ENCODE results near the gene PLD1. TPM values are rescaled to one million over a fixed set of nuclear protein-coding genes. Genes with fewer than 3 reads are reported as not detected.
"Not testable (repeated sequence)": the region's sequence is repeated elsewhere in the genome, so short reads cannot be mapped to it uniquely, and the experiment has no call there.

Gene PLD1
- polyA plus RNA-seq, 1 donor = 15.7 TPM

DNA sequence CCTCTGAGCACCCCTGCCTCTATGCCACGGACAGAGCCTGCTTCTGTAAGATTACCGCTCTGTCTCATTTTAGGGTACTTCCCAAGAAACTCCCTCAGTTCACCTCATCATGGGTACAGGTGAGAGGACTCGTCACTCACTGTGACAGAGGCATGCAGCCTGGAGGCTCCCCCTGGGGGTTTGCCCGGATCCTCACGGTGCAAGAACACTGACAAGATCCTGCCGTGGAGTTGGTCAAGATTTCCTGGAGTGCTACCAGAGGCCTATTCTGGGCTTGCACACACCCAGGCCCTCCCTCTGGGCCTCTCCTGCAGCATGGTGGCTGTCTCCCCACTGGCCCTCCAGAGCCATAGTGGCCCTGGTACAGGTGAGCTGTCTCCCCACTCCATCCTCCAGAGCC is 247.0 kb downstream of the PLD1 start:
- DNase-seq = no peak

DNA sequence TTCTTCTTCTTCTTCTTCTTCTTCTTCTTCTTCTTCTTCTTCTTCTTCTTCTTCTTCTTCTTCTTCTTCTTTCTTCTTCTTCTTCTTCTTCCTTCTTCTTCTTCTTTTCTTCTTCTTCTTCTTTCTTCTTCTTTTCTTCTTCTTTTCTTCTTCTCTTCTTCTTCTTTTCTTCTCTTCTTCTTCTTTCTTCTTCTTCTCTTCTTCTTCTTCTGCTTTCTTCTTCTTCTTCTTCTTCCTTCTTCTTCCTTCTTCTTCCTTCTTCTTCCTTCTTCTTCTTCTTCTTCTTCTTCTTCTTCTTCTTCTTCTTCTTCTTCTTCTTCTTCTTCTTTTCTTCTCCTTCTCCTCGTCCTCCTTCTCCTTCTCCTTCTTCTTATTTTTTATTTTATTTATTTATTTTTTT is 247.8 kb downstream of the PLD1 start:
- not testable (repeated sequence) for DNase-seq

DNA sequence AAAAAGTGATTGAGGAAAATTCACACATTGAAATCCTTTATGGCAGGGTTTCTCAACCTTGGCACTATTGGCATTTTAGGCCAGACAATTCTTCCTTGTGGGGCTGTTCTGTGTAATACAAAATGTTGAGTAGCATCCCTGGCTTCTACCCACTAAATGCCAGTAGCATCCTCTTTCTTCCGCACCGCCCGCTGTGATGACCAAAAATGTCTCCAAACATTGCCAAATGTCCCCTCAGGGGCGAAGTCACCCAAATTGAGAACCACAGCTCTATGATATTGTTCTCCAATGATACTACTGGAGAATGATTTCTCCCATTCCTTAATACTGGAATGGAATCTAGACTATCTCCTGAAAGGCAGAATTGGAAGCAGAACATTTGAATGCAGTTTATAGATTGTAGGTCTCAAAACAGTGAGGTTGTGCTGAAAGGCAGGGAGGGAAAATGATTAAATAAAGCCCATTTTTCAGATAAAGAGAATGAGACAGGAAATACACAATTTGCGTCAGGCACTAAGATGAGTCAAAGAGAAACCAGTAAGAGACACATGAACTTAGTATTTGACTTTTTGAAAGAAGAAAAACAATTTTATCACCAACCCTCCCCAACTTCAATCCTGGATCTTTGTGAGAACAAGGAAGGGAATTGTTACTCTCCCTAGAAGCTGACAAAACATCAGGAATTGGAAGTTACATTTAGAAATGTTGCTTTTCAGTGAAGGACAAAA is 248.5 kb downstream of the PLD1 start:
- no peak for DNase-seq

DNA sequence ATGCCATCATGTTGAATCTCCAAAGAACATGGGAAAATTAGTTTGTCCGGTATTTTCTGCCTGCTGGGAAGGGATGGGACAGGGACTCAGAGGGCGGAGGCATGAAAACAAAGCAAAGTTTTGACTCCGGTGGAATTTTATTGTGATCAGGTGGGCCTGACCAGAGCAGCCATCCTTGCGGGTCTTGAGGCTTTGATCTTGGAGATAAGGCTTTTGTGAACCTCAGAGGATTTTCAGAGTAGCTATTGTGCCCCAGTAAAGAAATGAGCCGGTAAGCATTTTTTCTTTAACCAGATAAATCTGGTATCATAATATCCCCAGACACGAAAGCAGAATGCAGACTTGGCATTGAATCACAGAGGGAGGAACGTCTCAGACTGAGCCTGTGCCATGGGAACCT is 250.7 kb downstream of the PLD1 start:
- DNase-seq = no peak

DNA sequence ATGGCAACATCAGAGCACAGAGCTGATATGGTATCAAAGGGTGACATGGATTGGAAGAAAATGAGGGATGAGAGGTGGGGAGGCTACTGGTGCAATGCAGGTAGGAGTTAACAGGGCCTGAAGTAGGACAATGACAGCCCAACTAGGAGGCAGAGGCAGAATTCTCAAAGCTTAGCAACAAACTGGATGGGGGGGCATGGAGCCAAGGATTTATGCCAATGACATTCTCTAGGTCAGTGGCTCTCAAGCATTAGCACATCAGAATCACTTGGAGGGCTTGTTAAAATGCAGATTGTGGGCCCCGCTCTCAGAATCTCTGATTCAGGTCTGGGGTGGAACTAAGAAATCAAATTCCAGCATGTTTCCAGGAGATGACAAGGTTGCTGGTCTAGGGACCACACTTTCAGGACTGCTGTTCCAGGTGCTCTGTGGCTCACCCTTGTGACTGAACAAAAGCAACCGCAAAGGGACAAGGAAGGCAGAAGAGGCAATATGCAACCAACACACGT is 252.0 kb downstream of the PLD1 start:
- DNase-seq = no peak

DNA sequence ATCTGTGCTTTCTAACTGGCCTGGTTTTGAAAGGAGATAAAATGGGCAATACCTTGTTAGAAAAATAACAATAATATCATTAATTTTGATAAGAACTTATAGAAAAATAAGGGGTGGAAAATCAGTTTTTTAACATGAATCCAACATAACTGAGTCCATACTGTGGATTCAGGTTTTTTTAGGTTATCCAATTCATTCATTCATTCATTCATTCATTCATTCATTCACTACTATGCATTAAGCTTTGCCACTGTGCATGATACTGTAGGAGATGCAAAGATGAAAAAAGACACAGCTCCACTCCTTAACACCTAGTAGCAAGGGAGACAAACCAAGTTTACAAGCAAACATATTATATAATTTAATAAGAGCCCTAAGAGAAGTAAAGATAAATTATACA is 253.1 kb downstream of the PLD1 start:
- DNase-seq = no peak

DNA sequence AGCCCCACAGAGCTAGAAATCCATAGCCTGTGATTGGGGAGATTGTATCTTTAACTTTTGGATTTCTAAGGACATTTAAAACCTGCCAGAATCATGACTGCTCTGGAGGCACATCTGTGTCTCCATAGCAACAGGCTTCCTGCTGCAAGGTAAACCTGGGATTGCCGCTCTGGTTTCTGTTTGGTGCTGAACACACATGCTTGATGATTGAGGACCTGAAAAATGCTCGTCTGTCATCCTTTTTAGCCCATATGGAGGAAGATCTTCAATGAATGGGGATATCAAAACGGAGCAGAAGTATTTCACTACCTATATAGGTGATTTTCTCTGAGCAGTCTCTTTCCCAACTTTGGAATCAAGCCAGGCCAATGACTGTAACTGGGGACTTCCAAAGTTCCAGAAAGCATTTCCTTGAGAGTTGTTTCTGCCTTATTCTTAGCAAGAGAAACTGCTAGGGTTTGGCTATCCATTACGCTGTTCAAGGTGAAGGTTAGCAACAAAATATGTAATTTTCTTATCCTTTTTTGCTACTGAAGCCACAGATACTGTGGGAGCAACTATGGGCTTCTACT is 253.6 kb downstream of the PLD1 start:
- DNase-seq = peak; percentile 12

DNA sequence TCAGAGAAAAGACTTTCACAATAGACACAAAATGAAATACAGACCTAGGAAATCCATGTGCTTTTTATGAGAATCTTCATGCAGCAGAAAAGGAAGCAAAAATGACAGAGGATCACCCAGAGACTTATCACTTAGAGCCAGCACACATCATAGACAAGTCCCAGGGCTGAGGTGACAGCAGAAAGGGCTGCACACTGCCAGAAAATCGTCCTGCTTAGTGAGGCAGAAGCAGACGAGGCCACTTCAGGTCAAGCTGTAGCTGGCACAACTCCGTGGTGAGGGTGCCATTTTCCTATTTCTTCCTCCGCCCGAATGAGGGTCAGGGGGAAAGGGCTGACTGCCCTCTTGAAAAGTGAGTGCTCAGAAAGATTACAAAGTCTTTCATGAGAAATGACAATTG is 254.1 kb downstream of the PLD1 start:
- DNase-seq = no peak

DNA sequence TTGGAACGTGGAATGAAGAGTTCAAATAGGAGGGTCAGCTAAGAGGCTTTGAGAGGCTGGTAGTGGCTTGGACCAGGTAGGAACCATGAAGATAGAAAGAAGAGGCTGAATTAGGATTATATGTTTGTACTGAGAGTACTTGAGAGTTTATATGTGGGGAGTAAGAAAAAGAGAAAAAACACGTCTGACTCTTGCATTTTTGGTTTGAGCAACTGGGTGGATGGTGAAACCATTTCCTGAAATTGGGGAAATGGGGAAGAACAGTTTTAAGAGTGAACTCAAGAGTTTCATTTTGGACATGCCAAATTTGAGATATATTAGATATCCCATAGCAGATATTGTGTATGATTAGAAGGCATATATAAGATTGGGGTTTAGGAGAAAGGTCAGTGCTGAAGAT is 257.2 kb downstream of the PLD1 start:
- no peak for DNase-seq

DNA sequence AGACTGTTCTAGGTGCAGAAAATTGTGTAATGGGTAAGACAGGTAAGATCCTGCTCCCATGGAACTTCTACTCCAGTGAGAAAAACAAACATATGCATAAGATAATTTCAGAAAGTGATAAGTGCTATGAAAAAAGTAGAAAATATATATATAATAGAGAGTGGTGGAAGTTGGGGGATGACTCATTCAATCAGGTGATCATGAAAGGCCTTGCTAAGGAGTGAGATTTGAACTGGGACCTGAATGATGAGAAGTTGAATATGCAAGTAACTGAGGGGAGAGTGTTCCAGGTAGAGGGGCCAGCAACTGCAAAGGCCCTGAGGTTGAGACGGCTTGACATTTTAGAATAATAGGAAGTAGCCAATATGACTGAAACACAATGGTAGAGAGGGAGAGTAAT is 257.8 kb downstream of the PLD1 start:
- no peak for DNase-seq

DNA sequence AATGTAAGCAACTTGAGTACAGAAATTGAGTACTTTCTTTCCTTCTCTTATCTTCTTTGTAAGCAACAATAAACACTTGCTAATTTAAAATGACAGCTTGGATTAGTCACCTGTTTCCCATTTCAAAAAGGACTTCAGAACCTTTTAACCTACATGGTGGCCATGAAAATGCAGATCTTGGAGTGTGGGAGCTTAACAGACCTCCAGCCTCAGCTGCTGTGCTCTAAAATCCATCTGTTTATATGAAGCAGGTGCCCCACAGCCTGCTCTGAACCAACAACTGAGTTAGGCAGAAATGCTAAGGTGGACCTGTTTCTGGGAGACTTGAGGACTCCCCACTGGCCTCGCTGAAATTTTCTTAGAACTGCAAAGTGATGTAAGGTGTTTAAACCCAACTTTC is 259.0 kb downstream of the PLD1 start:
- no peak for DNase-seq

Other genes with a start within 250 kb of the PLD1 start
- 0.32 TPM for gene TMEM212, start 32.9 kb upstream of the PLD1 start, polyA plus RNA-seq (ENCODE audit: insufficient read length)
- 62.2 TPM for gene FNDC3B, start 229.1 kb upstream of the PLD1 start, polyA plus RNA-seq (ENCODE audit: insufficient read length)